ENCODE data around the gene MXRA5. TPM values are rescaled to one million over a fixed set of nuclear protein-coding genes. Genes with fewer than 3 reads are reported as not detected.
"Not testable (repeated sequence)": the region's sequence is repeated elsewhere in the genome, so short reads cannot be mapped to it uniquely, and the experiment has no call there.

The MXRA5 gene
- total and polyA plus RNA-seq, 2 of the 13 experiments (the other 11 are each of a cell fraction or from before 2014, with no cell fraction given) = not detected

DNA sequence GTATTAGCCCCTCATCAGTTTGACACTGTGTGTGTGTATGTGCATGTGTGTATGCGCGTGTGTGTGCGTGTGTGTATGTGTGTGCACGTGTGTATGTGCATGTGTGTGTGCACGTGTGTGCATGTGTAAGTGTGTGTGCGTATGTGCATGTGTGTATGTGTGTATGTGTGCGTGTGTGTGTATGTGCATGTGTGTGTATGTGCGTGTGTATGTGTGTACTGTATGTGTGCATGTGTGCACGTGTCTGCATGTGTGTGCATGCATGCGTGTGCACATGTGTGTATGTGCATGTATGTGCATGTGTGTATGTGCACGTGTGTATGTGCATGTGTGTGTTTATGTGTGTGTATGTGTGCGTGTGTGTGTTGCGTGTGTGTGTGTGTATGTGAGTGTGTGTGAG, 31.1 kb upstream of the MXRA5 start:
- ChIA-PET CTCF (ENCODE audit: low intra/inter-chr PET ratio, low total read pairs) (no interaction called here), POLR2A (no interaction called here)
- Histone ChIP-seq H4K20me1 (ENCODE audit: insufficient read depth, low read length) (no peaks in the 10 kb centered on the region), H3K79me2 (ENCODE audit: insufficient read depth, low read length) (no peaks in the 10 kb centered on the region), H3K27me3 (ENCODE audit: control insufficient read depth in 1 of 2, insufficient read depth in 2 of 2, low read length in 2 of 2) (no peaks in the 10 kb centered on the region), H3K4me2 (ENCODE audit: low read depth, low read length) (no peak overlapping the region), H3K9ac (ENCODE audit: insufficient read depth, low read depth, low read length) (no peak overlapping the region), H3K4me1 (ENCODE audit: insufficient read depth, low read length) (no peaks in the 10 kb centered on the region), H3K36me3 (replicated peaks in 1 of 2; ENCODE audit: control insufficient read depth in 1 of 2, insufficient read depth in 2 of 2, low read length in 2 of 2) (no peaks in the 10 kb centered on the region), H3K27ac (ENCODE audit: extremely low read length, insufficient read depth, low read length) (no peak overlapping the region), H3K9me3 (ENCODE audit: low read length) (no peaks in the 10 kb centered on the region), H2AFZ (ENCODE audit: low read length) (no peak overlapping the region), H3K4me3 (replicated peaks in 1 of 3; ENCODE audit: insufficient read depth in 1 of 3, low read depth in 2 of 3, low read length in 3 of 3) (no peak overlapping the region)
- no peak for TF ChIP-seq SPEN (CRISPR knock-in tag; IDR thresholded peaks at IDR 0.05; ENCODE audit: low read depth)
- TF ChIP-seq MNT (IDR thresholded peaks at IDR 0.05) = peak; percentile 95
- in situ Hi-C loops (cut with HindIII; ENCODE audit: extremely low pct_ligation_motif_present, low pct_unique_long_range_greater_than_20kb) (no loop called here), intact Hi-C loops (cut with micrococcal nuclease; ENCODE audit: unreplicated experiment) (no loop called here)
- no peak for FAIRE-seq
- DNase-seq (ENCODE audit: low spot score) = no peak
- 46% methylated on average over 11 of the region's 13 CpGs for WGBS (ENCODE audit: low lambda C conversion rate)
- BruUV-seq (replicated peaks) = no TSS peak
- no peak for ATAC-seq

GRCh38 chrX:3375878-3376508, 29.5 kb upstream of the MXRA5 start:
- H3K9me3 ChIP-seq (ENCODE audit: low read length); H4K20me1 ChIP-seq (ENCODE audit: insufficient read depth, low read length); H3K4me1 ChIP-seq (ENCODE audit: insufficient read depth, low read length); H3K27me3 ChIP-seq (ENCODE audit: control insufficient read depth in 1 of 2, insufficient read depth in 2 of 2, low read length in 2 of 2); H3K36me3 ChIP-seq (replicated peaks in 1 of 2; ENCODE audit: control insufficient read depth in 1 of 2, insufficient read depth in 2 of 2, low read length in 2 of 2); POLR2A ChIA-PET; H2AFZ ChIP-seq (ENCODE audit: low read length); H3K27ac ChIP-seq (ENCODE audit: extremely low read length, insufficient read depth, low read length); in situ Hi-C loops (cut with HindIII; ENCODE audit: extremely low pct_ligation_motif_present, low pct_unique_long_range_greater_than_20kb); H3K4me3 ChIP-seq (replicated peaks in 1 of 3; ENCODE audit: insufficient read depth in 1 of 3, low read depth in 2 of 3, low read length in 3 of 3); H3K4me2 ChIP-seq (ENCODE audit: low read depth, low read length); DNase-seq (ENCODE audit: low spot score); FAIRE-seq; CTCF ChIA-PET (ENCODE audit: low intra/inter-chr PET ratio, low total read pairs); H3K79me2 ChIP-seq (ENCODE audit: insufficient read depth, low read length); H3K9ac ChIP-seq (ENCODE audit: insufficient read depth, low read depth, low read length); ATAC-seq; BruUV-seq (replicated peaks); intact Hi-C loops (cut with micrococcal nuclease; ENCODE audit: unreplicated experiment): not testable (repeated sequence)
- WGBS (ENCODE audit: low lambda C conversion rate) = 0% methylated on average over 2 of the region's 2 CpGs
